ENCODE measurements around the gene TMEM31. TPM values are rescaled to one million over a fixed set of nuclear protein-coding genes. Genes with fewer than 3 reads are reported as not detected.

The TMEM31 gene, protein sequence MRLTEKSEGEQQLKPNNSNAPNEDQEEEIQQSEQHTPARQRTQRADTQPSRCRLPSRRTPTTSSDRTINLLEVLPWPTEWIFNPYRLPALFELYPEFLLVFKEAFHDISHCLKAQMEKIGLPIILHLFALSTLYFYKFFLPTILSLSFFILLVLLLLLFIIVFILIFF
- total RNA-seq = not detected in 2 replicates

DNA sequence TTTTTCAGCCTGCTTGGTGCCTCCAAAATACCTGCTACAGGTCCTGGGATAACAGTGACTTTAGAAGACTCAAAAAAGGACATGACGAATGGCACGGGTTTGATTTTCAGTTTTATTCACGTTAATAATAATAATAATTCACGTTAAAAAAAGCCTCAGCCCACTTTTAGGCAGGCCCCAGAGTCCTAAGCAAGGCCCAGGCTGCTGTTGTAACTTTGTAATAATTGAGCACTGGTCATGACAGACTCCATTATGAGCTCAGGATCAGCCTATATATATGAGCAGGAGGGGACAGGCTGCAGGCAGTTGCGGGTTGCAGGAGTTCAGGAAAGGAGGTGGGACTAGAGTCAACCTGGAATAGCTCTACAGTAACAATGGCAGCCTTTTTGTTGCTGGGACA lies at the start of gene TMEM31:
Gene TMEM31, plus strand, starts transcription at position 301 of the 400 bp plus-strand sequence. CDS start 1,350 bp downstream, outside the sequence.
- TF ChIP-seq, protein P1, sequence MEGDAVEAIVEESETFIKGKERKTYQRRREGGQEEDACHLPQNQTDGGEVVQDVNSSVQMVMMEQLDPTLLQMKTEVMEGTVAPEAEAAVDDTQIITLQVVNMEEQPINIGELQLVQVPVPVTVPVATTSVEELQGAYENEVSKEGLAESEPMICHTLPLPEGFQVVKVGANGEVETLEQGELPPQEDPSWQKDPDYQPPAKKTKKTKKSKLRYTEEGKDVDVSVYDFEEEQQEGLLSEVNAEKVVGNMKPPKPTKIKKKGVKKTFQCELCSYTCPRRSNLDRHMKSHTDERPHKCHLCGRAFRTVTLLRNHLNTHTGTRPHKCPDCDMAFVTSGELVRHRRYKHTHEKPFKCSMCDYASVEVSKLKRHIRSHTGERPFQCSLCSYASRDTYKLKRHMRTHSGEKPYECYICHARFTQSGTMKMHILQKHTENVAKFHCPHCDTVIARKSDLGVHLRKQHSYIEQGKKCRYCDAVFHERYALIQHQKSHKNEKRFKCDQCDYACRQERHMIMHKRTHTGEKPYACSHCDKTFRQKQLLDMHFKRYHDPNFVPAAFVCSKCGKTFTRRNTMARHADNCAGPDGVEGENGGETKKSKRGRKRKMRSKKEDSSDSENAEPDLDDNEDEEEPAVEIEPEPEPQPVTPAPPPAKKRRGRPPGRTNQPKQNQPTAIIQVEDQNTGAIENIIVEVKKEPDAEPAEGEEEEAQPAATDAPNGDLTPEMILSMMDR (IDR thresholded peaks at IDR 0.05; ENCODE audit: insufficient read depth, low read length, poor library complexity, severe bottlenecking) = no peak
- Histone ChIP-seq H3K27me3 (ENCODE audit: control insufficient read depth, insufficient read depth, low read length) (no peaks in the 10 kb centered on the region), H3K4me3 (ENCODE audit: low read depth, low read length) (no peak within 1 kb of the TSS), H3K36me3 (ENCODE audit: control insufficient read depth, insufficient read depth, low read length) (no peaks in the 10 kb centered on the region)
- no peak for DNase-seq (ENCODE audit: low read depth)

DNA sequence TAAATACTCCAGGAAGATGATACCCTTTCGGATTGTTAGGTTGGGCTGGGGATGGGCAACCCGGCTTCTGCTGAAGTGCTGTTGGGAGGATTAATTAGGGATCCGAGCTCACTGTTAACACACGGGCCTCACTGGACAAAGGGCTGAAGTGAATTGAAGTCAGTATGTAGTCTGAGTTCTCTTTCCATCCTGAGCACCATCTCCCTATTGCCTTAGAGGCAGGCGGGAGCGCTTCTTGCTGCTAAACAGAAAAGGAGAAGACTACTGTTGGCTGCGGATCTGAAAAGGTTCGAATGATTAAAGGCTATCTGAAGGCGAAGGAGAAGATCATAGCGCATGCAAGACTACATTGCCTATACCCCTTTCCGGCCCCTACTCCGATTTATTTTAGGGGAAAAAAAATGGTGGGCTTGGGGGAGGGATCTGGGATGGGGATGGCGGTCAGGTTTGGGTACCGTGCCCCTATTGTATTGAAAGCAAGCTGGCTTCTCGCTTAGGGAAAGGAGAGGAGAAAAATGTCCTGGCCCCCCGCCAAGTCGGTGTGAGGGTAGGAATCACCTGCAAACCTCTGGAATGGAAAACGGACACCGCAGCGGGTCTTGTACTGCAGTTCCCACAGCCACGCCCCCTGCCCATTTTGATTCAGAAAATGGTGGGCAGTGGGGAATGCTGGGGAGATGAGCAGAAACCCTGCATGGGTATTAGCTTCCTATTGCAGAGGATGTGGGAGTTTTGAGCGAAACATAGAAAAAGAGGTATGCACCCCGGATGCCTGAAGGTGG lies 46.5 kb upstream of the TMEM31 start:
- TF ChIP-seq, protein P1 (IDR thresholded peaks at IDR 0.05; ENCODE audit: insufficient read depth, low read length, poor library complexity, severe bottlenecking) = no peak
- no peak for DNase-seq (ENCODE audit: low read depth)
- H3K36me3 ChIP-seq (ENCODE audit: control insufficient read depth, insufficient read depth, low read length) = no peaks in the 10 kb centered on the region
- H3K27me3 ChIP-seq (ENCODE audit: control insufficient read depth, insufficient read depth, low read length) = no peaks in the 10 kb centered on the region
- no peak overlapping the region for H3K4me3 ChIP-seq (ENCODE audit: low read depth, low read length)

DNA sequence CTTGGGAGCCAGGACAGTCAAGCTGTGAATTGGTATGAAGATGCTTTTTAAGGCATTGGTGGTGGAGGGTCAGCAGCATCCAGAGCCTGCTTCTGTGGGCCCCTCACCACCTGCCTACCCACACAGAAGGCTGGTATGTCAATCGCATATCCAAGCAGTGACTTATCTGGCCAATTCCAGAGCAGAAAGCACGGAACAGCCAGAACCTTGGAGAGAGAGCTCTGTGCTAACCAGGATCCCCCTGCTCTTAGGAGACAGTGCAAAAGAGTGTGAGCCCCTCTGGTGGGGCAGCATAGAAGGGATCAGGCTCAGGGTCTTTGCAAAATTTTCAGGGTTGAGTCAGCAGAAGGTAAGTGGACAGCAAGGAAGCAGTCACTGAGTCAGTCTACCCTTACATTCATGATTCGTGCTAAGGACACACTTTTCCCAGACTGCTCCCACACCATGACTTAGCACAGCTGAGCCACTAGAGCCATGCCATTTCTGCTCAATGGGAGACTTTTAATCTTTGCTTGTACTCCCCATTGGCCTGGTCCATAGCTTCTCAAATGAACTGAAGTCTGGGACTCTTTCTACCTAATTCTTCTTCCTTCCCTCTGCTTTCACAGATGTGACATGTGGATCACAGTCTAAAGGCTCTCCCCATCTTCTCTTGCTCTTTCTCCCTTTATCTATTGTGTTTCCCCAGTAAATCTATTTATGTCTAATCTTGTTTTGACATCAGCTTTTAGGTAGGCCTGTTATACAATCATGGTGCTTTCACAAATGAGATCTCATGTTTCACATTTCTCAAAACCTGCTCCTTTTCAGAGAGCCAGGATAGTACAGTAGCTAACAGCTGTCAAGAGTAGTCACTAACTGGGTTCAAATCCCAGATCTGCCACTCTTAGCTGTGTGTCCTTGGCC lies 44.3 kb upstream of the TMEM31 start:
- H3K4me3 ChIP-seq (ENCODE audit: low read depth, low read length) = no peak overlapping the region
- DNase-seq (ENCODE audit: low read depth) = no peak
- TF ChIP-seq, protein P1 (IDR thresholded peaks at IDR 0.05; ENCODE audit: insufficient read depth, low read length, poor library complexity, severe bottlenecking) = no peak
- no peaks in the 10 kb centered on the region for H3K27me3 ChIP-seq (ENCODE audit: control insufficient read depth, insufficient read depth, low read length)
- no peaks in the 10 kb centered on the region for H3K36me3 ChIP-seq (ENCODE audit: control insufficient read depth, insufficient read depth, low read length)

DNA sequence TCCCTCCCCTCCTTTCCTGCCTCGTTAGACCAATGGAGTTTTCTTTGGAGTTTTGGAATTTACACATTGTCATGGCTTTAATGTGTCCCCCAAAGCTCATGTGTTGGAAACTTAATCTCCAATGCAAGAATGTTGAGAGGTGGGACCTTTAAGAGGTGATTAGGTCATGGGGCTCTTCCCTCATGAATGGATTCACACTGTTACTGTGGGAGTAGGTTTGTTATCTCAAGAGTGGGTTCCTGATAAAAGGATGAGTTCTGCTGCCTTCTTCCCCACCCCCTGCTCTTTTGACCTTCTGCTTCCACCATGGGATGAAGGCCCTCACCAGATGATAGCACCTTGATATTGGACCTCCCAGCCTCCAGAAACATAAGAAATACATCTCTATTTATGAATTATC lies 41.0 kb upstream of the TMEM31 start:
- TF ChIP-seq, protein P1 (IDR thresholded peaks at IDR 0.05; ENCODE audit: insufficient read depth, low read length, poor library complexity, severe bottlenecking) = no peak
- no peak for DNase-seq (ENCODE audit: low read depth)
- Histone ChIP-seq H3K27me3 (ENCODE audit: control insufficient read depth, insufficient read depth, low read length) (no peaks in the 10 kb centered on the region), H3K36me3 (ENCODE audit: control insufficient read depth, insufficient read depth, low read length) (no peaks in the 10 kb centered on the region), H3K4me3 (ENCODE audit: low read depth, low read length) (no peak overlapping the region)

DNA sequence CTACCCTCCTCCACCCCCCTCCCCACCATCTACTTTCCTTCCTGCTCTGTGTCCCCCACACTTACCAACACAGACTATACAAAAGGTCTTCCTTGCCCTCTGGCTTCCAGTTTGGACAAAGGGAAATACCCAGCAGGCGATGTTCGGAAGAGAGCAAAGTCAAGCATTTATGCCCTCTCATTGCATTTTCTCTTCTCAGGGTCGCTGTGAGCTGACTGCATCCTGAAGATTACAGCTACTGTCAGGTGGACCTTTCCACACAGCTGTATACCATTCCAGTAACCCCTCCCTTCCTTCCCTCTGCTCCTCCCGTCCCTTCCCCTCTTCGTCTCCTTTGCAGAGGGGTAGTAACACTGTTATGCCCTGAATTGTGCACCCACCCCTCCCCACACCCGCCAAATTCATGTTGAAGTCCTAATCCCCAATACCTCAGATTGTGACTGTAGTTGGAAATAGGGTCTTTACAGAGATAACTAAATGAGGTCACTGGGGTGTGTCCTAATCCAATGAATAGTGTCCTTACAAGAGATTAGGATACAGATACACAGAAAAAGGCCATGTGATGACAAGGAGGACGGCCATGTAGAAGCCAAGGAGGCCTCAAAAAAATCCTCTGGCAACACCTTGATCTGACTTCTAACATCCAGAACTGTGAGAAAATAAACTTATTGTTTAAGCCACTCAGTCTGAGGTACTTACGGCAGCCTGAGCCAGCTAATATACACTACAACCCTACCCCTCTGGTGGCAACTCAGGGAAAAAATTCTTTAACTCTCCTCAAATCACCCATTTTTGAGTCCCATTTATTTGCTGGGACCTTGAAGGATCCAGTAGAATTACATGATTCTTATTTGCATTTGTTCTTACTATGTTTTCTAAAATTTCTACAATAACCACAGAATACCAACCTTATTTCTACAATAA lies 35.9 kb upstream of the TMEM31 start:
- no peaks in the 10 kb centered on the region for H3K27me3 ChIP-seq (ENCODE audit: control insufficient read depth, insufficient read depth, low read length)
- TF ChIP-seq, protein P1 (IDR thresholded peaks at IDR 0.05; ENCODE audit: insufficient read depth, low read length, poor library complexity, severe bottlenecking) = no peak

More for the DNA sequence above, 35.9 kb upstream of the TMEM31 start:
- Histone ChIP-seq H3K4me3 (ENCODE audit: low read depth, low read length) (no peak overlapping the region), H3K36me3 (ENCODE audit: control insufficient read depth, insufficient read depth, low read length) (no peaks in the 10 kb centered on the region)
- no peak for DNase-seq (ENCODE audit: low read depth)
